ENCODE results near the gene ASPA.

ASPA gene

DNA sequence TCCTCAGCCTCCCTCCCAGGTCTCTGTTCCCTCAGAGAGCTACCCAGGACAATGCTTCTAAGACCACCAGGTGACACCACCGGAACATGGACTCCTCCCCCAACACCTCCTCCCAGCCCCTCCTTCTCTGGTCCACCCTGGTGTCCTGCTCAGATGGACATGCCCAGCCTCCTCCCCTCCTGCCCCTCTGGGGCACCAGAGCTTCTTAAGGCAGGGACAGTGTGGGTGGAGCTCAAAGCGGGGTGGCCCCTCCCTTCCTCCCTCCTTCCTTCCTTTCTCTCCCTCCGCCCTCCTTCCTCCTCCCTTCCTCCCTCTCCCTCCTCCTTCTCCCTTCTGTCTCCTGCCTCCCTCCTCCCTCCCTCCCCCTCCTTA lies 59.1 kb downstream of the ASPA start:
- DNase-seq (ENCODE audit: low read depth, low spot score) = no peak

DNA sequence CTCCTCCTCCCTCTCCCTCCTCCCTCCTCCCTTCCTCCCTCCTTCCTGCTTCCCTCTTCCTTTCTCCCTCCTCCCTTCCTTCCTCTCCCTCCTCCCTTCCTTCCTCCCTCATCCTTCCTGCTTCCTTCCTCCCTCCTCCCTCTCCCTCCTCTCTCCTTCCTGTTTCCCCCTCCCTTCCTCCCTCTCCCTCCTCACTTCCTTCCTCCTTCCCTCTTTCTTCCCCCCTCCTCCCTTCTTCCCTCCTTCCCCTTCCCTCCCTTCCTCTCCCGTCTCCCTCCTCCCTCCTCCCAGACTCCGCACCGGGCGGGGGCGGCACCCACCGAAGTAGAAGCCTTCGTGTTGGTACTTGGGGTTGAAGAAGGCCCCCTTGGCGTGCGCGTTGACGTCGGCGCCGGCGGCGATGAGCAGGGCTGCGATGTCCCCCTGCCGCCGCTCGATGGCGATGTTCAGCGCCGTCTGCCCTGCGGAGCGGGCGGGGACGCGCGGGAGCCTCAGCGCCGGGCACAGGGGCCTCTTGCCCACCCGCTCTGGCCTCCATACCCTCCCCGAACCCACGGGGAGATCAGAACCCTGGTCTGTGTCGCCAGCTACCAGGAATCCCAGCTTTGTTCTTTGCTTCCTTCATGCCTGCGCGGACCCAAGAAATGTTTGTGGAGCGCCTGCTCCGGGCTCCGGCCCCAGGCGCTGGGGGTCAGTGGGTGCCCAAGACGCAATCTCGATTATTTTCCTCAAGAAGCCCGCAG lies 59.6 kb downstream of the ASPA start:
- no peak for DNase-seq (ENCODE audit: low read depth, low spot score)

DNA sequence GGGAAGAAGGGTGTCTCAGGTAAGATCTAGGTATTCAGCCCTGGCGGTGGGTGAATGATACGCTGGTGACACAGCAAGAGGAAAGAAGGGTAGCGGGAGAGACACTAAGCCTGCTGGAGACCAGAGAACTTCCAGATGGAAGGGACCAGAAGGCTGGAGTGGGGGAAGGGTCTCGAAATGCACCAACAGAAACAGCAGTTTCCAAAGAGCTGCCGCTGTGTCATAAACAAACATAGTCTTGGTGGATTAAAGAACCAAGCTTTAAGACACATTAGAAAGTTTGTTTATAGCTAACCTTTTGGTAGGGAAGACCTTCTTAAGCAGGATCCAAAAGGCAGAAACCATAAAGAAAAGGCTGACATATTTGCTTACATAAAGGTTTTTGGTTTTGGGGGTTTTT lies 60.9 kb downstream of the ASPA start:
- no peak for DNase-seq (ENCODE audit: low read depth, low spot score)

DNA sequence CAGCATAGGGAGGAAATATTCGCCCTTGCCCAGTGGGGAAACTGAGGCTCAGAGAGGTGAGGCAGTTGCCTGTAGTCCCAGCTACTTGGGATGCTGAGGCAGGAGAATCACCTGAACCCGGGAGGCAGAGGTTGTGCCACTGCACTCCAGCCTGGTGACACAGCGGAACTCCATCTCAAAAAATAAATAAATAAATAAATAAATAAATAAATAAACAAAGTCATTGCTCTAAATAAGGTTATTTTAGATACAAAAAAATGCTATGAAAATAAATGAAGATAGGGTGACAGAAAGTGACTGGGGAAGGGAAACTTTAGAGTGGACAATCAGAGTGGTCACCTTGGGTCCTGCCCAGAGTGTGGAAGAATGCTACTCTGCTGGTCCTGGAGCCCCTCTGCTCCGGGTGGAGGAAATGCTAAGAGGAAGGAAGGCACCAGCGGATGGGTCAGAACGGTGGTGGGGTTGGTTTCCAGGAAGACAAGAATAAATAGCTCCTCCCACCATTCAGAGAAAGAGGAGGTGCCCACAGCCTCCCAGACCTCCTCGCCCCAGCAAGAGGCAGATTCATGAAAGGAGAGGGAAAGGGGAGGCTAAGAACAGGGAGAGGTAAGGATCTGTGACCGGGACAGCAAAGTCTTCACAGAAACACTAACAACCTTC lies 64.2 kb downstream of the ASPA start:
- DNase-seq (ENCODE audit: low read depth, low spot score) = no peak

DNA sequence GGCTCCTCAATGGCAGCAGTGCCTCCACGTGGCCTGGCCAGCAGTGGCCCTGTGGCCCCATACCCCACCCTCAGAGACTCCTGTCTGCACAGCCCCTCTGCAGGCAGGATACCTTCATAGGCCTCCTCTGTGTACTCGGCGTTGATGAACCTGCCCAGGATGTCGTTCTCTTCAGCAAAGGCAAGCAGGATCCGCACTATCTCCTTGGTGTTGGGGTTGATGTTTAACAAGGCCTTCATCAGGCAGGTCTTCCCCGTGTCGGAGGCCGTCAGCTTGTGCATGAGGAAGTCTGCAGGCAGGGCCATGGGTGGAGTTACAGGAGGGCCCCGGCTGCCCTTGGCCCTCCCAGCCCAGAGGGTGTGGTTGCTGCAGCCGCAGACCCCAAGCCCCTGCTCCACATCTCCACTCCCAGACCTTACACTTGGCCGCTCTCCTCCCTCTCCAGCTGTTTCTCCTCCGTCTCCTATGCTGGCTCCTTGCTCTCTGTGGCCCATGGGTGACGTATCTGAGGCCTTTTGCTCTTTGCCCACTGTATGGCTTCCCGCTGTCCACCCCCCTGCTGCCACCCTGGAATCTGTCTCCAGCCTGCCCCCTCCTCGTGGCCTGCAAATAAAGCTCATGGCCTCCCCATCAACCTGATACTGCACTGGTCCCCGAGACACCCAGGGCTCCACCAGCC lies 66.8 kb downstream of the ASPA start:
- DNase-seq (ENCODE audit: low read depth, low spot score) = no peak

DNA sequence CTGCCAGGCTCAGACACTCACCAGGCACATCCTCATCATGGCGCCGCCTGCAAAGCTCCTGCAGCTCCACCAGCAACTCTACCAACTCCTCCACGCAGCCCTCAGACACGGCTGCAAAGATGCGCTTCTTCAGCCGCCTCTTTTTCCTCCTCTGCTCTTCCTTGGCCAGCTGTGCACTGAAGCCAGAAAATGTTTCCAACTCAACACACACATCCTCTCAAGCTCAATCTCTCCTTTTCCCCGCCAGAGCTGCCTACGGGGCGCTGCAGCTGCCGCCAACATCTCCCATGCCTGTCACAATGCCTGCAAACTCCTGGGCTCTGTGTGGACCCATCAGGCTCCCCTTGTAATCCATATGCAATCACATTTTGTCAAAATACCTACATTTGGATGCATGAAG lies 67.7 kb downstream of the ASPA start:
- no peak for DNase-seq (ENCODE audit: low read depth, low spot score)

DNA sequence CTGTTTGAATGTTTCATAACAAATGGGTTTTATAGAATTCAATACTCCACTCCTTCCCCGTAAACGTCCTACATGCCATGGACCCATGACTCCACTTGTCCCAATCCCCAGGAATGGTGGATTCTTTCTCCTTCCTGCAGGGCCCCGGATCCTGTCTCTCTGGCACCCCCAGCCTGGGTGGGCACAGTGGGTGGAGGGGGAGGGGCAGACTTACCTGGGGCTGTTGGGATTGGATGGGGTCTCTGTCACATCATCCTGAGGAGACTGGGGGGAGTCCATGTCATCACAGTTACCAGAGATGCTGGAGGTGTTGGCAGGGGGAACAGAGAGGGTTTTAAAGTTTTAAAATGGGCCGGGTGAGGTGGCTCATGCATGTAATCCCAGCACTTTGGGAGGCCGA lies 68.6 kb downstream of the ASPA start:
- no peak for DNase-seq (ENCODE audit: low read depth, low spot score)

DNA sequence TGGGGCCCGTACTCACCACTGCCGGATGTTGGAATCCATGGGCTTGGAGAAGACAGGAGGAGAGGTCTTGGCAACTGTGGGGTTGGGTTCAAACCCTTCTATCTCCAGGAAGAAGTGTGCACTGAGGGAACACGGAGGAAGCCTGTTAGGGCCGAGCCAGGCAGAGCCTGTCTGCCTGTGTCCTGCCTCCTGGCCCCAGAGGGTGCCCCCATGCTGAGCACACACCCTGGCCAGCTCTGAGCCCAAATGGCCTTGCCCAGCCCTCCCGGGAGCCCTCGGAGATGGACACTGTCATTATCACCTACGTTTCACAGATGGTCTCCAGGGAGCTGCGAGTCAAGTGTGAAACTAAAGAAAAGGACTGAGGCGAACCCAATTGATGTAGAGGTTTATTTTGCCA lies 69.4 kb downstream of the ASPA start:
- DNase-seq (ENCODE audit: low read depth, low spot score) = no peak

DNA sequence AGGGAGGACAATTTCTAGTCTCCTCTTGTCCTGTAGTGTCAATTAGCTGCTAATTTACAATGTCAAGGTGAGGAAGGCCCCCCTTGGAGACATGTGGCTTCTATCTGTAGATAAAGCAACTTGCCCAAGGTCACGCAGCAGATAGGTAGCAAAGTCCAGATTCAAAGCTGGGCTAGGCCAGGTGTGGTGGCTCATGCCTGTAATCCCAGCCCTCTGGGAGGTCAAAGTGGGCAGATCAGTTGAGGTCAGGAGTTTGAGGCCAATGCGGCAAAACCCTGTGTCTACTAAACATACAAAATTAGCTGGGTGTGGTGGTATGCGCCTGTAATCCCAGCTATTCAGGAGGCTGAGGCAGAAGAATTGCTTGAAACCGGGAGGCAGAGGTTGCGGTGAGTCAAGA lies 70.7 kb downstream of the ASPA start:
- no peak for DNase-seq (ENCODE audit: low read depth, low spot score)

DNA sequence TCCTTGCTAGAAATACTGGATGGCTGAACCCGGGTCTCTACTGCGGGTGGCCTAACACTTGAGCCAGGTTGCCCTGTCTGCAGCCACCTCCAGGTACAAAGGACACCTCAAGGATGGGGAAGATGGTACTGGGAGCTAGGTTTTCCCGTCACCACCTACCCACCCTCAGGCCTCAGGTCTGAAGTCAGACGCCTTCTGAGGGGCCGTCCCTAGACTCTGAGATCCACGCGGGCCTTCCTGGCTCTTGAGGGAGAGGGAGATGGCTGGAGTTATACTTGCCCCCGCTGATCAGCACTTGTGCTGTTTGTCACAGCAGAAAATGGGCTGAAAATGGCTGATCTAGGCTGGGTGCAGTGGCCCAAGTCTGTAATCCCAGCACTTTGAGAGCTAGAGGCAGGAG lies 71.2 kb downstream of the ASPA start:
- no peak for DNase-seq (ENCODE audit: low read depth, low spot score)

DNA sequence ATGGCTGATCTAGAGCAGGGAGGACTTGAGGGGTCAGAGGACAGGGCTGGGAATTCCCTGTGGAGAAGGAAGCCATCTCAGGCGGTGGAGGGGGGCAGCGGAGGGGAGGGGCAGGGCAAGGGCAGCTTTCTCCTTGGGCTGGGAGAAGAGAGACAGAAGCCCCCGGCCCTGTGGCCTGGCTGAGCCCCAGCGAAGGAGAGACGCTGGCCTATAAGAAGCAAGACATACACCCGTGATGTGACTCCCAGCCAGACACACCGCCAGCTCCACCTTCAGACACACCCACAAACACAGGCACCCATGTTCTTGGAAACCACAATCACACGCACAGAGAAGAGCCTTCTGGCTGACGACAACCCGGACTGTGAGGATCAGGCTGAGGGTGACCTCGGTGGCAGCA lies 71.8 kb downstream of the ASPA start:
- no peak for DNase-seq (ENCODE audit: low read depth, low spot score)

DNA sequence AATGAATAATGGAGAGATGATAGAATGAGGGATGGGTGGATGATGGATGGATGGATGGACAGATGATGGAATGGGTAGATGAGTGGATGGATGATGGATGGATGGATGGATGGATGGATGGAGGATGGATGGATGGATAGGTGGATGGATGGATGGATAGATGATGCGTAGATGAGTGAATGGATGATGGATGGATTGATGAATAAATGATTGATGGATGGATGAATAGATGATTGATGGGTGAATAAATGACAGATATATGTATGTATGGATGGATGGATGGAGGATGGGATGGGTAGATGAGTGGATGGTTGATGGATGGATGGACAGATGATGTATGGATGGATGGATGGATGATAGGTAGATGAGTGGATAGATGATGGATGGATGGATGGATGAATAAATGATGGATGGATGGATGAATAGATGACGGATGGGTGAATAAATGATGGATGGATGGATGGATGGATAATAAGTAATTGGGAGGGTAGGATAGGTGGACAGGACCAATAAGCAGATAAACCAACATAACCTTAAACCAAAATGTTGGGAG lies 73.9 kb downstream of the ASPA start:
- no peak for DNase-seq (ENCODE audit: low read depth, low spot score)

DNA sequence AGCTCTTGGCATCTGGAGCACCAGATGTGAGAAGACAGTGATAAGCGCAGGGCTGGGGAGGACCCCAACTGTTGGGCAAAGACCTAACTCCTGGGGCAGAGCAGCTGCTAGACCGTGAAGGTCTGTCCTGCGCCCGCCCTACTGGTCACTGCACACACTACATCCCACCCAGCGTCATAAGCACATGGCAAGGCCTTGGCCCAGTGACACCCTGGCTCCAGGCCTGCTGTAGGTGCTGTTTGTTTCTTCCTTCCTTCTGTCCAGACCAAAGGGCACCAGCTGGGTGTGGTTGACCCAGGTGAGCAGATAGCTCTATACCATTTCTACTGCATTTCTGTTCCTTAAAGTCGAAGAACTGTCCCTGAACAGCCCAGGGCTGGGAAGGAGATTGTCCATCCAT lies 75.4 kb downstream of the ASPA start:
- no peak for DNase-seq (ENCODE audit: low read depth, low spot score)

DNA sequence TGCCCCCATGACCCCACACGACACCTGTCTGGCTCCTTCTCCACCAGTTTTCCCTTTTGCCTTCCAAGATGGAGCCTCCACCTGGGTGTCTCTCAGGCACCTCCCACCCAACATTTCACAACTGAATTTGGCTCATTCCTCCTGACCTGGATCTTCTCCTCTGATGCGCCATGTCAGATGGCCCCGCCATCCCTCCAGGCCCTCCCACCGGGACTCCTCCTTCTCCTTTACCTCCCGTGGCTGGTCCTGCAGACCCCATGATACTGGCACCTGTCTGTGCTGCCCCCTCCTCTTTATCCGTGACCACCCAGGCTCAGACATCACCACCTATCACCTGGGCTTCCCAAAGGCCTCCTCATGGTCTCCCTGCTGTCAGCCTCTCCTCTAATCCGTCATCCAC lies 77.1 kb downstream of the ASPA start:
- DNase-seq (ENCODE audit: low read depth, low spot score) = no peak
